Measurements from ENCODE around the gene MFAP3L. TPM values are rescaled to one million over a fixed set of nuclear protein-coding genes. Genes with fewer than 3 reads are reported as not detected.

Gene MFAP3L
- polyA plus RNA-seq, 1 donor from 2014 or later, result 4.0 TPM

DNA sequence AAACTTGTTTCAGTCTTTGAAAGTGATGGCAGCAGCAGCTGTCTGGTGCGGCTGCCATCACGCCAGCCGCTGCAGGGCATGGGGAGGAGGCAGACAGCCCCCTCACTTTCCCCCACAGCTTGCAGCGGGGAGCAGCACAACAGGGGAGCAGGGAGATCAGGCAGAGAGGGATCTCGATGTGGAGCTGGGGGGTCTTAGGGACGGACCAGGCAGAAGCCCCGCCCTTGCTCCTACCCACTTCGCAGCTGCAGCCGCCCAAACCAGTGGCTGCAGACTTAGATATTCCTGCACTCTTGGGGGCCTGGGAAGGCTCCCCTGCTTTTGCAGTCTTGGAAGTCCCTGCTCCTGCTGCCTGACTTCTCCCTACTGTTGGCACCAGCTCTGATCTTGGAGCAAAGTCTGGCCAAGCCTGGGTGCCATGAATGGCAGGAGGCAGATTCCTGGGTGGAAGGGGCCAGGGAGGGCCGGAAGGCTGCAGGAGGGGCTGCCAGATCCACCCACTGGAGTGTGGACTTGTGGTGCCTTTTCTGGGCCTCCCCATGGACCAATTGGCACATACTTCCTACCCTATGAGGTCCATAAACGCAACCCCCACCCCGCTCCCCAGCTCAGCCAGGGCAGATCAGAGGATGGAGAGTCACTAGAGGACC lies 14.0 kb upstream of the MFAP3L start:
- Histone ChIP-seq H2AFZ (ENCODE audit: low read depth, low read length) (no peak overlapping the region), H3K79me2 (replicated peaks; ENCODE audit: insufficient read depth, low read length) (no peaks in the 10 kb centered on the region)
- TF ChIP-seq SMC3 (conservative IDR thresholded peaks at IDR 0.05; ENCODE audit: poor library complexity) (no peak), RAD21 (conservative IDR thresholded peaks at IDR 0.05) (no peak), TAF1 (IDR thresholded peaks at IDR 0.05; ENCODE audit: low read depth) (no peak), MXI1 (conservative IDR thresholded peaks at IDR 0.05; ENCODE audit: poor library complexity, severe bottlenecking) (no peak), EP300 (conservative IDR thresholded peaks at IDR 0.05; ENCODE audit: poor library complexity, severe bottlenecking) (no peak), POLR2AphosphoS5 (IDR thresholded peaks at IDR 0.05) (no peak), EZH2 (IDR thresholded peaks at IDR 0.05; ENCODE audit: borderline replicate concordance, insufficient read depth, low read length, poor library complexity, severe bottlenecking) (no peak)
- TF ChIP-seq, protein P1, sequence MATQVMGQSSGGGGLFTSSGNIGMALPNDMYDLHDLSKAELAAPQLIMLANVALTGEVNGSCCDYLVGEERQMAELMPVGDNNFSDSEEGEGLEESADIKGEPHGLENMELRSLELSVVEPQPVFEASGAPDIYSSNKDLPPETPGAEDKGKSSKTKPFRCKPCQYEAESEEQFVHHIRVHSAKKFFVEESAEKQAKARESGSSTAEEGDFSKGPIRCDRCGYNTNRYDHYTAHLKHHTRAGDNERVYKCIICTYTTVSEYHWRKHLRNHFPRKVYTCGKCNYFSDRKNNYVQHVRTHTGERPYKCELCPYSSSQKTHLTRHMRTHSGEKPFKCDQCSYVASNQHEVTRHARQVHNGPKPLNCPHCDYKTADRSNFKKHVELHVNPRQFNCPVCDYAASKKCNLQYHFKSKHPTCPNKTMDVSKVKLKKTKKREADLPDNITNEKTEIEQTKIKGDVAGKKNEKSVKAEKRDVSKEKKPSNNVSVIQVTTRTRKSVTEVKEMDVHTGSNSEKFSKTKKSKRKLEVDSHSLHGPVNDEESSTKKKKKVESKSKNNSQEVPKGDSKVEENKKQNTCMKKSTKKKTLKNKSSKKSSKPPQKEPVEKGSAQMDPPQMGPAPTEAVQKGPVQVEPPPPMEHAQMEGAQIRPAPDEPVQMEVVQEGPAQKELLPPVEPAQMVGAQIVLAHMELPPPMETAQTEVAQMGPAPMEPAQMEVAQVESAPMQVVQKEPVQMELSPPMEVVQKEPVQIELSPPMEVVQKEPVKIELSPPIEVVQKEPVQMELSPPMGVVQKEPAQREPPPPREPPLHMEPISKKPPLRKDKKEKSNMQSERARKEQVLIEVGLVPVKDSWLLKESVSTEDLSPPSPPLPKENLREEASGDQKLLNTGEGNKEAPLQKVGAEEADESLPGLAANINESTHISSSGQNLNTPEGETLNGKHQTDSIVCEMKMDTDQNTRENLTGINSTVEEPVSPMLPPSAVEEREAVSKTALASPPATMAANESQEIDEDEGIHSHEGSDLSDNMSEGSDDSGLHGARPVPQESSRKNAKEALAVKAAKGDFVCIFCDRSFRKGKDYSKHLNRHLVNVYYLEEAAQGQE (IDR thresholded peaks at IDR 0.05; ENCODE audit: borderline replicate concordance), result no peak
- TF ChIP-seq, protein P2, sequence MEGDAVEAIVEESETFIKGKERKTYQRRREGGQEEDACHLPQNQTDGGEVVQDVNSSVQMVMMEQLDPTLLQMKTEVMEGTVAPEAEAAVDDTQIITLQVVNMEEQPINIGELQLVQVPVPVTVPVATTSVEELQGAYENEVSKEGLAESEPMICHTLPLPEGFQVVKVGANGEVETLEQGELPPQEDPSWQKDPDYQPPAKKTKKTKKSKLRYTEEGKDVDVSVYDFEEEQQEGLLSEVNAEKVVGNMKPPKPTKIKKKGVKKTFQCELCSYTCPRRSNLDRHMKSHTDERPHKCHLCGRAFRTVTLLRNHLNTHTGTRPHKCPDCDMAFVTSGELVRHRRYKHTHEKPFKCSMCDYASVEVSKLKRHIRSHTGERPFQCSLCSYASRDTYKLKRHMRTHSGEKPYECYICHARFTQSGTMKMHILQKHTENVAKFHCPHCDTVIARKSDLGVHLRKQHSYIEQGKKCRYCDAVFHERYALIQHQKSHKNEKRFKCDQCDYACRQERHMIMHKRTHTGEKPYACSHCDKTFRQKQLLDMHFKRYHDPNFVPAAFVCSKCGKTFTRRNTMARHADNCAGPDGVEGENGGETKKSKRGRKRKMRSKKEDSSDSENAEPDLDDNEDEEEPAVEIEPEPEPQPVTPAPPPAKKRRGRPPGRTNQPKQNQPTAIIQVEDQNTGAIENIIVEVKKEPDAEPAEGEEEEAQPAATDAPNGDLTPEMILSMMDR (IDR thresholded peaks at IDR 0.05; ENCODE audit: poor library complexity, severe bottlenecking), result no peak

DNA sequence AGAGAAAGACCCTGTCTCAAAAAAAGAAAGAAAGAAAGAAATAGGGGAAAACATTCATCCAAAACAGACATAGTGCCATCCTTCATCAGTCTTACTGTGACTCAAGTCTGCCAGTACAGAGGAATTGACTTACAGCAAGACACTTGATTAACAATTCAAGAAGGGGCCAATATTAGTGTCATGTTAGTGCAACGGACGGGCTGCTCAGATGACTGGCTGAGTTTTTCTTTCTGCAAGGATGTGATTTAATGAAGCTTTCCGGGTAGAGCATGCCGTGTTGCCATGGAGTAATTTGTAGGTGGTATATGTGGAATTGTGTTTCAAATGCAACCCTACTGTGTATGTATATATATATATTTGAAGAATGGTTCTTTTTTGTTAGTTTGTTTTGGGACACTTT lies 12.6 kb upstream of the MFAP3L start:
- Histone ChIP-seq H3K36me3 (ENCODE audit: insufficient read depth, low read length) (no peaks in the 10 kb centered on the region), H3F3A (ENCODE audit: insufficient read depth, low read length, poor library complexity, severe bottlenecking) (no peaks in the 10 kb centered on the region)
- TF ChIP-seq EZH2 (IDR thresholded peaks at IDR 0.05; ENCODE audit: borderline replicate concordance, insufficient read depth, low read length, poor library complexity, severe bottlenecking), result no peak
- TF ChIP-seq, protein P1 (IDR thresholded peaks at IDR 0.05; ENCODE audit: borderline replicate concordance), result no peak
- TF ChIP-seq MXI1 (conservative IDR thresholded peaks at IDR 0.05; ENCODE audit: poor library complexity, severe bottlenecking), result no peak
- TF ChIP-seq TAF1 (IDR thresholded peaks at IDR 0.05; ENCODE audit: low read depth), result no peak
- no peak for TF ChIP-seq EP300 (conservative IDR thresholded peaks at IDR 0.05; ENCODE audit: poor library complexity, severe bottlenecking)
- no peak for TF ChIP-seq POLR2AphosphoS5 (IDR thresholded peaks at IDR 0.05)
- TF ChIP-seq RAD21 (conservative IDR thresholded peaks at IDR 0.05), result no peak

More for the DNA sequence above, 14.0 kb upstream of the MFAP3L start:
- H3K36me3 ChIP-seq (ENCODE audit: insufficient read depth, low read length), result no peaks in the 10 kb centered on the region
- no peaks in the 10 kb centered on the region for H3K27me3 ChIP-seq (ENCODE audit: insufficient read depth, low read depth, low read length)
- H3K9me3 ChIP-seq (ENCODE audit: low read length), result no peaks in the 10 kb centered on the region
- no peaks in the 10 kb centered on the region for H3F3A ChIP-seq (ENCODE audit: insufficient read depth, low read length, poor library complexity, severe bottlenecking)
- no peak overlapping the region for H3K27ac ChIP-seq (ENCODE audit: low read length)
- H3K9me2 ChIP-seq (ENCODE audit: insufficient read depth, low read length), result no peaks in the 10 kb centered on the region
- H3K4me2 ChIP-seq (ENCODE audit: low read length), result no peak overlapping the region
- H4K20me1 ChIP-seq (ENCODE audit: insufficient read depth), result no peaks in the 10 kb centered on the region
- no peak overlapping the region for H3K4me3 ChIP-seq (ENCODE audit: low read length)
- H3K9ac ChIP-seq (ENCODE audit: low read length), result no peak overlapping the region

More for the DNA sequence above, 12.6 kb upstream of the MFAP3L start:
- H3K9me3 ChIP-seq (ENCODE audit: low read length), result no peaks in the 10 kb centered on the region
- H3K9ac ChIP-seq (ENCODE audit: low read length), result no peak overlapping the region
- H3K79me2 ChIP-seq (replicated peaks; ENCODE audit: insufficient read depth, low read length), result no peaks in the 10 kb centered on the region
- H3K27me3 ChIP-seq (ENCODE audit: insufficient read depth, low read depth, low read length), result no peaks in the 10 kb centered on the region
- peak overlapping the region; percentile 3 for H3K4me3 ChIP-seq (ENCODE audit: low read length)
- H3K27ac ChIP-seq (ENCODE audit: low read length), result no peak overlapping the region
- H3K4me2 ChIP-seq (ENCODE audit: low read length), result no peak overlapping the region
- H4K20me1 ChIP-seq (ENCODE audit: insufficient read depth), result no peaks in the 10 kb centered on the region
- H3K9me2 ChIP-seq (ENCODE audit: insufficient read depth, low read length), result no peaks in the 10 kb centered on the region
- H2AFZ ChIP-seq (ENCODE audit: low read depth, low read length), result no peak overlapping the region

All from neural cell (in vitro differentiated cells).